IPS DF 4.7 (cell line): ENCODE data around the gene MTERF4.

Experiments used
- DNase-seq: peaks from one replicate; pipeline ENCODE4 v3.0.0-alpha.2; 2013; ENCODE audit warnings: low spot score; ENCODE audit errors: extremely low read depth

MTERF4 gene

DNA sequence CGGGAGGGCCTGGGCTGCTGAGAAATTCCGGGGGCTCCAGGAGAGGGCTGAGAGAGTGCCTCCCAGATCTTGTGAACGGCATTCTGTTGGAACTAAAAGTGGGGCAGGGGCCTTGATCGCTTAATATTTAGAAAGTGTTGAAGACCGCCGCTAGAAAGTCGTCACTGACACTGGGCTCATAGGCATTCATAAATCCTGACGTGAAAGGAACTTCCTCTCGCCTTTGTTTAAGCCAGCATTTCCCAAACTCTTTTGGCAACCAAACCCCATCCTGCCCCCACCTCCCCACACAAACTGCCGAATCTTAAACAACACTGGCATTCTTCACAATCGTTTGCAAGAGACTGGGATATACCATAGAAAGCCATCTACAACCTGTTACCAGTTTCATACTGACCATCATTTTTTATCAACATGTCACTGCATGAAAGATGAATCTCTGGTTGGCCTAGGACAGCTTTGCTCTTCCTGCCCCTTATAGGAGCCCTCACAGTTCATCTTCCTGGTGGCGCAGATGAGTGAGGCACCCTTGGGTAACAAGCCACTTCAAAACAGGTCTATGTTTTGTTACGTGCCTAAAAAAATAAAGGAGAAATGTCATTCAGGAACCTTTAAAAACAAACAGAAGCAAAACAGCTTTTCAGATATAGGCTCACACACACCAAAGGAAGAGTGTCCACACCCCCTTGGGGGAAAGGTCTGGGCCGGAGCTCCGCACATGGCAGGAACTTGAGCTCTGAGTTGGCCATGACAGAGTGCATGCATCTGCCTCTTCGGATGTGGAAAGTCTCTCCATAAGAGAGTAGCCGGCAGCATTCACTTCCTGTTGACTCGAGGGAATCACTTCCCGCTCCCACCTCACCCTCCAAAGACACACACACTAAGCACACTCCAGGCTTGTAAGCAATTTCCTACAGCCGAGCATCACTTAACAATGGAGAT lies 13.0 kb downstream of the MTERF4 start:
- DNase-seq = no peak

DNA sequence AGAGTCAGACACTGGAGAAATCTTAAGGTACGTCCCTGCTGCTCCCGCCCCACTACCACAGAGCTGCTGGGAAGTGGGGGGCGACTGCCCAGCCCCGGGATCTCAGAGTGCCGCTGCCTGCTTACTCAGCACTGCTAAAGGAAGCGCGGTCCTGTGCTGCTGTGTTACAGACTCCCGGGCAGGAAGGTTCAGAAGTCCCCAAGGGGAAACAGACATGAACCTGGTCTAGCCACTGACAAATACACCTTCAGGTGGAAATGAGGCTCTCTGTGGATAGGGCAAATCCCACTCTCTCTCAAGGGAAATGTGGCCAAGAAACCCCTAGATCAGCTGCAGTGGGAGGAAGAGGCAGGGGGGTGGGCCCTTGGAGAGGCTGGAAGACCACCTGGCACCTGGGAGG lies 13.7 kb downstream of the MTERF4 start:
- no peak for DNase-seq

DNA sequence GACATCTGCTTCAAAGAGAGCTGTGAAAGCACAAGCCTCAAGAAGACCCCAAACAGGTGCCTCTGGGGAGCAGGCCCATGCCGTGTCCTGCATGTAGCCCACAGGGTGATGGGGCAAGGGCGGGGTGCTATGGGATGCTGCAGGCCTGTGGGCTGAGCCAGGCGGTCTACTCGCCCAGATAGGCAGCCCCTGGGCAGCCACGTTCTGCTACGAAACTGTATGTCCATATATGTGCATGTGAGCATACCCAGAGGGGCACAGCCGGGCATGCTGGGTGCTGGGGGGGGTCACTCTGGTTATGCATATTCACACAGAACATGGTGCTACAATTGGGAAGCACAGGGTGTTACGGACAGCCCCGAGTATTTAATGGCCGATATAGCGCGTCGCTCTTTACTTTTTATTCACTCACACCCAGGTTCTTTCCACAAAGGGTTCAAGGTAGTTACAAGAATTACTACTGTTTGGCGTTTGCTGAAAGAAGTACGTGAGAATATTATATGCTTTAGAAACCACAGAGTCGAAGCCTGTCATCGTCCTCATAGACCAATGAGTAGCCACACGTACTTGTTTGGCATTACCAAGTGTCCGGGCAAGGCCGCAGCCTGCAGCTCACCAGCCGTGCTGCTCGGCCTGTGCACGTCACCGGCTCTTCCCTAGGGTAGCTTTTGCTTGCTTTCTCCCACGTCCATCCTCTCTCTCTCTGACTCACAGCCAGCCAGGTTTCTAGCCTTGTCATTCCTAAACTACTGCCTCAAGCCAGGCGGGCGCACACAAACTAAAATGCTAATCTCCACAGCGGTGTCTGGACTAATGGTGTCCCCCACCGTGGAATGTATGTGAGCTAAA lies 14.4 kb downstream of the MTERF4 start:
- DNase-seq = no peak

DNA sequence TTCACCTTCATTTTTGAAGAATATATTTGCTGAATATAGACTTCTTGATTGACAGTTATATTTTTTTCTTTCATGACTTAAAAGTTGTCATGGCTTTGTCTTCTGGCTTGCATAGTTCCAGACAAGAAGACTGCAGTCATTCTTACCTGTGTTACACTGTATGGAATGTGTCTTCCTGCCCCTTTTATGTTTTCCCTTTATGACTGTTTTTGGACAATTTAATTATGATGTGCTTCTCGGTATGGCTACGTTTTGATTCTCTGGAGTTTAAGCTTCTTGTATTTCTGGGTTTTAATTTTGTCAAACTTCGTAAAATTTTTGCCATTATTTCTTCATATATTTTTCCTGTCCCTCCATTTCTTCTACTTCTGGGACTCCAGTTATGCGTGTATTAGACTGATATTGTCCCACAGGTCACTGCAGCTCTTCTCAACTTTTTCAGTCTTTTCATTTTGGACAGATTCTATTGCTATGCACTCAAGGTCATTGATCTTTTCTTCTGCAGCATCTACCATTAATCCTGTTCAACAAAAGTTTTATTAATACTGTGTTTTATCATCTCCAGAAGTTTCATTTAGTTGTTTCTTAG lies 17.1 kb downstream of the MTERF4 start:
- no peak for DNase-seq

GRCh38 chr2:241083091-241083415 lies 19.0 kb downstream of the MTERF4 start:
- DNase-seq = no peak

- DNase-seq = no peak
Observed at GRCh38 chr2:241082341-241083090, 19.6 kb downstream of the MTERF4 start.

DNA sequence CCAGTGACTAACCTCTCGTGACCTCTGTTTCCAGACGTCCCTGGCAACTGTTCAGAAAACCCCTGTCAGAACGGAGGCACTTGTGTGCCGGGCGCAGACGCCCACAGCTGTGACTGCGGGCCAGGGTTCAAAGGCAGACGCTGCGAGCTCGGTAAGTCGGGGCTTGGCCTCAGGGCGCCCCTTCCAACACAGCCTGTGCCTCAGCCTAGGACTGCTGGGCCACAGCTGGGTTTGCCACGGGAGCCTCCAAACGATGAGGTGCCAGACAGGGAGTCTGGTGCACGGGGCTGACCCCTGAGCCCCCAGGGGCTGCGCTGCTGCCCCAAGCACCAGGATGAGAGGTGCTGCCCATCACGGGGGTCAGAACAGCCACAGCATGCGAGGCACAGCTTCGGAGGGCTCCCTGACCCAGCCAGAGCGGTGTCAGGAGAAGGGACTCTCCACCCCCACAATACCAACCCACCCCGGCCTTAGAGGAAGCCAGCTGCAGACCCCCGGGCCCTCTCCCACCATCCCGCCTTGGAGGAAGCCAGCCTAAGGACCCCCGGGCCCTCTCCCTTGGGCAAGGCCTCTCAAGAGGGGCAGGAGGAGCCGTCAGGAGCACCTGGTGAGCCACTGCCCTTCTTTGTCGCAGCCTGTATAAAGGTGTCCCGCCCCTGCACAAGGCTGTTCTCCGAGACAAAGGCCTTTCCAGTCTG lies 20.3 kb downstream of the MTERF4 start:
- DNase-seq = no peak

DNA sequence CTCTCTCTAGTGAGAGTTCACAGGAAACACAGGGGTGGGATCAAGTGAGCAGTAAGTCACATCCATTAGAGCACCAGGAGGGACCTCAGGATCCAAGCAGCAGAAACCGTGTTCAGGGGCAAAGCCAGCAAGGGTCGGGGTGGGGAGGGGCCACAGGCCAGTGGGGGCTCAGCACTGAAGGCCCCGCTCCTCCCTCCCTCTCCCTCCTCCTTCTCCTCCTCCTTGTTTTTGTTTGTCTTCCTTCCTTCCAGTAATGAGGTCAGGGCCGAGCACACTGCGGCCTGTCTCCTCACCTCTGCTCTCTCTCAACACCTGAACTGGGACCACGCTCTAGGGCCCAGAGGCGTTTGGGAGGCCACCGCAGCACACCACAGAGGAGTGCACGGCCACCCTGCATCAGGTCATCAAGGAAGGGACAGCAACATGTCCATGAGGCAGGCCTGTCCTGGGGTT lies 20.9 kb downstream of the MTERF4 start:
- DNase-seq = no peak

DNA sequence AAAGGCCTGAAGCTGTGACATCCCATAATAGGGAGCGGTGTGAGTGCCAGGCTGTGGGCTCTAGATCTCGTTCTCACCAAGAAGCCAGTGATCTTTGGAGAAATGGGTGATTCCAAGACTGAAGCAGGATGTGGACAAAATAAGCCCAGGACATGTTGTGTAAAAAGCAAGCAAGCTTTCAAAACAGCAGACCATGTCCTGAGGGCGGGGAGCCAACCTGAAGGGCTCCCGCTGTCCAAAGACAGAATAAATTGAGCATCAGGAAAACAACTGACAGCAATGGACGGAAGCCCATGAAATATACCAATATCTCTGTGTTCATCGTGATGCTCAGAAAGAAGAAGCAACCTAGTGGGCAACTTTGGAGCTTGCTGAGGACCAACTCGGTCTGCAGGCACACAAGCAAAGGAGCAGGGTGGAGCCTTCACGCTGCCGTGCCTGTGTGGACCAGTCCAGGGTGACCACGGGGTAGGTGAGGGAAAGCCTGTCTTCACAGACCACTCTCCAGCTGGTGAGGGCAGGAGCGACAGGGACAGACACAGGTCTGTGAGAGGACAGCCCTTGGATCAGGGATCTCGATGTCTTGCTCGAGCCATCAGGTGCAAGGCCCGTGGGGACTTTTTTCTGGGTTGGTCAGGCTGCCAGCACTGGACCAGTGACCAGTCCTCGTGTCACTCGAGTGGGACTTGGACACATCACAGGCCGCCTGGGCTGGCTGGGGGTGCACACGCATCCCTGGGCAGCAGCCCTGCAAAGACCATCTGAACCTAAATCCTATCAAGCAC lies 21.5 kb downstream of the MTERF4 start:
- DNase-seq = no peak

DNA sequence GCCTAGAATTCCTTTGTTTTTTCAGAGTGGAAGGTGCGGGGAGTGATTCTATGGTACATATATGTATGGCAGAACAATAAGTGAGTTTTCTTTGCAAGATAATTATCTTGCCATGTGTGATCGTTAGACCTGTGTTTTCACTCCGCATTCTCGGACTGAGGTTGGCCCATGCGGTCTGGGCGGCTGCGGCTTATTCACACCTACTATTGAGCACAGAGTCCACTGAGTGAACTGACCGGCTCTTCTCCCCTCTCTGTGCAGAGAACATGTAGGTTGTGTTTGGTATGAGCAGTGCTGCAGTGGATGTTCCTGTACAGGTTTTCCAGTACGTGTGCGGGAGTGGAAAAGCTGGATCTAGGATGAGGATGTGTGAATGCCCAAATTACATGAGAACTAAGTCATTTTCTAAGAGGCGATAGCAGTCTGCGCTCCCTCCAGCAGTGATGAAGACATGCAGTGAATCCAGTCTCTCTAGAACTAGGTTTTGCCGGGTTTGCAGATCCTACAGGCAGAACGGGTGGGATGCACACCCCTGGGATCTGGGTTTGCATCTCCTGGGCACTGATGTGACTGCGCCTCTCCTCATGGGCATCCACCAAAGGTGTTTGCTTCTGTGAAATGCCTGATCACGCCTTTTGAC lies 27.1 kb downstream of the MTERF4 start:
- DNase-seq = no peak

- no peak for DNase-seq
Observed at GRCh38 chr2:241074065-241074818, 27.8 kb downstream of the MTERF4 start.

DNA sequence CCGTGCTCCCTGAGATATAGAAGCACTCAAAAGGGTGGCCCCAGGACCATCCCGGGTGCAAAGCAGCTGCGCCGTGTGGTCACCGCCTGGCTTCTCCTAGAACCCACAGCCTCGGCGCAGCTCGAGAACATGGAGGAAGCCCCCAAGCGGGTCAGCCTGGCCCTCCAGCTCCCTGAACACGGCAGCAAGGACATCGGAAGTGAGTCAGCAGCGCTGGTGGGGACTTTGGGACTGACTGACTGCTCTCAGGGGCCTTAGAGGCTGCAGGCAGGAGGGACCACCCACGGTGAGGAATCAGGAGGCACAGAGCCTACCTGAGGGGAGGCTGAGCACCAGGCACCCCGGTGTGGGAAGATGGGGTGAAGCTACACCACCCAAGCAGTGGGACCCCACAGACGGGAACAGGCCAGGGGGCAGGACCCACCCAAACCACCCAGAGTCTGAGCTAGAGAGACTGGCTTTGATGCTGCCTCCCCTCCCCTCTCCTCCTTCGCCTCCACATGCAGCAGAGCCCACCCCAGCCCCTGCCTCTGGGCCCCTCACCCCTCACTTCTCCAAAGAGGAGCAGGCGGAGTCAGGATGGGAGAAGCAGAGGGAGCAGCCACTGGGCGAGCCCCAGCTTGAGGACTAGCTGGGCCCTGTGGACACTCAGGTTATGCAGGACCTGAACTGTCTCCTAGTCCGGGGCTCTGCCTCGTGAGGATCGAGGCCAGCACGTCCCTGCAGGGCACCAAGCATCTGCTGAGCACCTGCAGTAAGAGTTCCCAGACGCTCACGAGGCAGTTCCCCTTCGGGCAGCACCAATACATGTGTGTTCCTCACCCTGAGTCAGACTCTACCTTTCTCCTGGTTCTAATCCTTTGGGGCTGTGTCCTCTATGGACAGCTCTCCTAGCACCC lies 28.7 kb downstream of the MTERF4 start:
- no peak for DNase-seq

GRCh38 chr2:241072553-241073165 lies 29.4 kb downstream of the MTERF4 start:
- no peak for DNase-seq

DNA sequence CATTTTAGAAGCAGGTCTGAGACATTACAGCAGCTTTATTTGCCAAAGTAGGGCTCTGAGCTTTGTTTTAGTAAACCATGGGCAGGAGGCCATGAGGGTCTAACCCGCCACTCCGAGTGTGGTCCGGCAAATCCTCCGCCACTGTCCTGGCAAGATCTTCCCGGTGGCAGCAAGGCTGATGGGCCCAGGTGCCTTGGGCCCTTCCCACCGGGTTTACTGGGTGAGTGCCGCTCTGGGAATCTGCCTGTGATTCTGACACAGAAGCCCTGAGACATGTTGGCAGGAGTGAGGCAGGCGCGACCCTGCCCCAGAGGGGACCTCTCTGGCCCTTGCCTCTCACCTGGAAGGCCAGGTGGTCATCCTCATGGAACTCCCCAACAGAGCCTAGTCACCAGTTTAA lies 29.9 kb downstream of the MTERF4 start:
- DNase-seq = no peak

DNA sequence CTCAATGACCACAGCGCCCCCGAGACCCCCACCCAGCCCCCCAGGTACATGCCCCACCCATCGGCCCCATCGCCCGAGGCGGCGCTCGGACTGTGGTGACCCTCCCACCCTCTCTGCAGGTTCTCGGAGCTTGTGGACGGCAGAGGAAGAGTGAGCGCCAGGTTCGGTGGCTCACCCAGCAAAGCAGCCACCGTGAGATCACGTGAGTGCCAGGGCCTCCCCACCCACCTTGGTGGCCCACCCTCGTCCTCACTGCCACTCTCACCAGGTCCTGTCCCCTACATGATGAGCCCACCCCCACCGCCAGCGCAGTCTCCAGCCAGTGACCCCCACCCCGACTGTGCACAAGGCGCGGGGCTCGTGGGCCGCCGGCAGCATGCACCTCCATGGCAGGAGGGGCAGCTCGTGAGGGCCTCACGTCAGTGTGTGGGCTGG lies 30.4 kb downstream of the MTERF4 start:
- no peak for DNase-seq

GRCh38 chr2:241070811-241071676 lies 31.0 kb downstream of the MTERF4 start:
- DNase-seq = no peak
